Tibial nerve (tissue), 4 donors: ENCODE results near the gene FAIM2. TPM values are rescaled to one million over a fixed set of nuclear protein-coding genes. Genes with fewer than 3 reads are reported as not detected.
A peak's percentile ranks its signal among the peaks of the same experiment; 100 is the strongest.

ENCODE experiments used
- DNase-seq, 2 donors: peaks; one replicate each; pipeline ENCODE4 v3.0.0-alpha.2; 2019; ENCODE audit warnings: low spot score in 2 of 2
- H3K27ac ChIP-seq, 4 donors: fragments of 200-600 bp; sonication (generic) in 3 of 4; one replicate each; pipeline ENCODE4 v1.5.1; 2017 to 2019; ENCODE audit warnings: mild to moderate bottlenecking in 1 of 4
- H3K27me3 ChIP-seq, 2 donors: fragments of 200-600 bp; sonication (generic) in 1 of 2; one replicate each; pipeline versions ENCODE4 v1.5.1 to v1.6.0; 2017 to 2019
- H3K36me3 ChIP-seq, 3 donors: fragments of 200-600 bp; sonication (generic); one replicate each; pipeline ENCODE4 v1.5.1; 2018 to 2019
- H3K4me1 ChIP-seq, 4 donors: fragments of 200-600 bp; sonication (generic) in 3 of 4; one replicate each; pipeline ENCODE4 v1.5.1; 2017 to 2019
- H3K4me3 ChIP-seq, 4 donors: fragments of 200-600 bp; sonication (generic) in 3 of 4; one replicate each; pipeline ENCODE4 v1.5.1; 2017 to 2019; ENCODE audit warnings: mild to moderate bottlenecking in 1 of 4, moderate library complexity in 1 of 4
- H3K9me3 ChIP-seq, 4 donors: fragments of 200-600 bp; sonication (generic) in 3 of 4; one replicate each; pipeline ENCODE4 v1.5.1; 2017 to 2019
- CTCF ChIP-seq, 5 experiments: fragments of 200-600 bp in 3 of 5; fragments of 450-650 bp in 2 of 5; sonication (generic) in 3 of 5; IDR thresholded peaks; one replicate each; pipeline ENCODE4 v1.5.1; 2016 to 2019; ENCODE audit warnings: antibody characterized with exemption in 5 of 5, mild to moderate bottlenecking in 3 of 5, moderate library complexity in 2 of 5
- EP300 ChIP-seq, 2 donors: sonication (generic); formaldehyde crosslinking; IDR thresholded peaks; one replicate each; pipeline ENCODE4 v1.6.1; 2017; ENCODE audit warnings: antibody characterized with exemption in 2 of 2, mild to moderate bottlenecking in 1 of 2
- POLR2A ChIP-seq, 2 donors: fragments of 450-650 bp; IDR thresholded peaks; one replicate each; pipeline ENCODE4 v1.6.1; 2017; ENCODE audit warnings: antibody characterized with exemption in 2 of 2, mild to moderate bottlenecking in 2 of 2, moderate library complexity in 2 of 2
- WGBS, 2 donors: methylation state at CpG; one replicate each; pipeline ENCODE4 v1.1.5; 2018; 5-methylcytosine and 5-hydroxymethylcytosine counted together
- total RNA-seq, 4 donors: library from RNA; depleted of rRNA; stranded (reverse); fragments of >200 nt; gene quantifications; one replicate each; pipeline ENCODE4 v1.1.0, GENCODE V29; 2016

FAIM2 gene
- total RNA-seq, result 10 to 100 TPM in 3 of 4 donors, 1 to 10 TPM in 1; 6.9 to 68.6 (median 36.9) TPM

- TF ChIP-seq EP300 (IDR thresholded peaks at IDR 0.05) (peak in 1 of 2 donors; percentile 30), POLR2A (IDR thresholded peaks at IDR 0.05) (no peak), CTCF (IDR thresholded peaks at IDR 0.05) (peak in 1 of 5 experiments; percentile 17)
- no peaks in the 10 kb centered on the region for H3K9me3 ChIP-seq
- no peaks in the 10 kb centered on the region for H3K36me3 ChIP-seq
- H3K4me1 ChIP-seq, result peaks cover 0 to 15% (median 3%) of the 10 kb centered on the region in 4 donors
- peak within 1 kb of the TSS; percentile 29 to 55 (median 36) for H3K4me3 ChIP-seq
- WGBS, 2 donors, result 4 to 7% methylated on average over 19 to 53 of the region's 56 CpGs
- peaks cover 0 to 12% of the 10 kb centered on the region in 2 donors for H3K27me3 ChIP-seq
- peak in 1 of 2 donors; percentile 33 for DNase-seq
- peak within 1 kb of the TSS; percentile 44 to 81 (median 66) for H3K27ac ChIP-seq
Measured at GRCh38 chr12:49903700-49904423, at the start of gene FAIM2. Gene FAIM2, minus strand, starts transcription at chr12:49903900. Its CDS starts 108 bp downstream, at chr12:49903792.

- Histone ChIP-seq H3K36me3 (no peaks in the 10 kb centered on the region), H3K27ac (no peak overlapping the region), H3K4me1 (no peaks in the 10 kb centered on the region), H3K4me3 (no peak overlapping the region), H3K9me3 (no peaks in the 10 kb centered on the region), H3K27me3 (peaks cover 0 to 47% of the 10 kb centered on the region in 2 donors)
- 83 to 89% methylated on average over 4 of the region's 4 CpGs for WGBS, 2 donors
- no peak for TF ChIP-seq CTCF (IDR thresholded peaks at IDR 0.05)
- TF ChIP-seq EP300 (IDR thresholded peaks at IDR 0.05), result no peak
- TF ChIP-seq POLR2A (IDR thresholded peaks at IDR 0.05), result no peak
- DNase-seq, result no peak
Measured at GRCh38 chr12:49953151-49953550, 49.5 kb upstream of the FAIM2 start.

- no peak for DNase-seq
- WGBS, 2 donors, result 82 to 100% methylated on average over 1 of the region's 1 CpG
Measured at GRCh38 chr12:49952391-49953055, 48.8 kb upstream of the FAIM2 start.

GRCh38 chr12:49951411-49952240 lies 47.9 kb upstream of the FAIM2 start:
- no peak for DNase-seq
- Histone ChIP-seq H3K27ac (no peak overlapping the region), H3K9me3 (no peaks in the 10 kb centered on the region), H3K36me3 (no peaks in the 10 kb centered on the region), H3K4me3 (no peak overlapping the region), H3K4me1 (no peaks in the 10 kb centered on the region), H3K27me3 (peaks cover 0 to 39% of the 10 kb centered on the region in 2 donors)
- WGBS, 2 donors, result 75 to 84% methylated on average over 14 of the region's 14 CpGs
- no peak for TF ChIP-seq CTCF (IDR thresholded peaks at IDR 0.05)
- TF ChIP-seq EP300 (IDR thresholded peaks at IDR 0.05), result no peak

More at GRCh38 chr12:49952391-49953055, 48.8 kb upstream of the FAIM2 start:
- H3K27ac ChIP-seq, result no peak overlapping the region
- TF ChIP-seq CTCF (IDR thresholded peaks at IDR 0.05), result no peak
- TF ChIP-seq POLR2A (IDR thresholded peaks at IDR 0.05), result no peak
- no peak for TF ChIP-seq EP300 (IDR thresholded peaks at IDR 0.05)
- H3K36me3 ChIP-seq, result no peaks in the 10 kb centered on the region
- H3K4me3 ChIP-seq, result no peak overlapping the region
- H3K9me3 ChIP-seq, result no peaks in the 10 kb centered on the region
- peaks cover 0 to 47% of the 10 kb centered on the region in 2 donors for H3K27me3 ChIP-seq
- no peaks in the 10 kb centered on the region for H3K4me1 ChIP-seq
